ENCODE data around the gene PAIP2B. TPM values are rescaled to one million over a fixed set of nuclear protein-coding genes. Genes with fewer than 3 reads are reported as not detected.
"Not testable (repeated sequence)": the region's sequence is repeated elsewhere in the genome, so short reads cannot be mapped to it uniquely, and the experiment has no call there.

The PAIP2B gene
- total and polyA plus RNA-seq, 2 experiments from 2014 or later = 8.0 to 15.1 TPM

- Histone ChIP-seq H3K36me3 (no peaks in the 10 kb centered on the region), H3K27me3 (no peaks in the 10 kb centered on the region), H3K27ac (no peak overlapping the region), H3K9me3 (ENCODE audit: low read depth) (no peaks in the 10 kb centered on the region), H3K4me3 (no peak overlapping the region), H3K4me1 (ENCODE audit: low read depth) (peaks cover 5% of the 10 kb centered on the region)
- TF ChIP-seq, protein P1, sequence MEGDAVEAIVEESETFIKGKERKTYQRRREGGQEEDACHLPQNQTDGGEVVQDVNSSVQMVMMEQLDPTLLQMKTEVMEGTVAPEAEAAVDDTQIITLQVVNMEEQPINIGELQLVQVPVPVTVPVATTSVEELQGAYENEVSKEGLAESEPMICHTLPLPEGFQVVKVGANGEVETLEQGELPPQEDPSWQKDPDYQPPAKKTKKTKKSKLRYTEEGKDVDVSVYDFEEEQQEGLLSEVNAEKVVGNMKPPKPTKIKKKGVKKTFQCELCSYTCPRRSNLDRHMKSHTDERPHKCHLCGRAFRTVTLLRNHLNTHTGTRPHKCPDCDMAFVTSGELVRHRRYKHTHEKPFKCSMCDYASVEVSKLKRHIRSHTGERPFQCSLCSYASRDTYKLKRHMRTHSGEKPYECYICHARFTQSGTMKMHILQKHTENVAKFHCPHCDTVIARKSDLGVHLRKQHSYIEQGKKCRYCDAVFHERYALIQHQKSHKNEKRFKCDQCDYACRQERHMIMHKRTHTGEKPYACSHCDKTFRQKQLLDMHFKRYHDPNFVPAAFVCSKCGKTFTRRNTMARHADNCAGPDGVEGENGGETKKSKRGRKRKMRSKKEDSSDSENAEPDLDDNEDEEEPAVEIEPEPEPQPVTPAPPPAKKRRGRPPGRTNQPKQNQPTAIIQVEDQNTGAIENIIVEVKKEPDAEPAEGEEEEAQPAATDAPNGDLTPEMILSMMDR (IDR thresholded peaks at IDR 0.05; ENCODE audit: low read depth, low read length) = no peak
- DNase-seq (ENCODE audit: low read depth in 1 of 2, low spot score in 1 of 2) = no peak
Measured at GRCh38 chr2:71181316-71181715, 45.6 kb downstream of the PAIP2B start.

DNA sequence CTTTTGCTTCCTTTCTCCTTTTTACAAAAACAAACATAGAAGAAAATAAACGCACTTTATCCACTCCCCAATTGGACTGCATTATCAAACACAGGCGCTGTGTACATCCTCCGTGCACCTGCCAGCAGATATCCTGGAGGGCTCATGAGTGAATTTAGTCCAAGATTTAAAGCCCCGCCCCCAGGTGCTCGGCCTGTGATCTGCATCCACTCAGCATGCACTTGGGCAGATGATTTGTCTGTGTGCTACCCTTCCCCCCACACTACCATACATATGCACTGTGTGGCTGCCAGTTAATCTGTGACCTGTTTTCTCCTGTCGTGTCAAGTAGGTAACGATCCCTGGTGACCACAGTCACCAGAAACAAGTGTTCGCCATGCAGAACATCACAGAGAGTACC, 48.1 kb downstream of the PAIP2B start:
- not testable (repeated sequence) for H3K27ac ChIP-seq; H3K9me3 ChIP-seq (ENCODE audit: low read depth); H3K36me3 ChIP-seq; H3K4me3 ChIP-seq; H3K4me1 ChIP-seq (ENCODE audit: low read depth); H3K27me3 ChIP-seq; DNase-seq (ENCODE audit: low read depth in 1 of 2, low spot score in 1 of 2)

GRCh38 chr2:71174207-71174606, 52.7 kb downstream of the PAIP2B start:
- DNase-seq (ENCODE audit: low read depth in 1 of 2, low spot score in 1 of 2) = no peak
- Histone ChIP-seq H3K27me3 (no peaks in the 10 kb centered on the region), H3K36me3 (no peaks in the 10 kb centered on the region), H3K9me3 (ENCODE audit: low read depth) (no peaks in the 10 kb centered on the region), H3K4me3 (no peak overlapping the region), H3K4me1 (ENCODE audit: low read depth) (peaks cover 5% of the 10 kb centered on the region), H3K27ac (no peak overlapping the region)
- TF ChIP-seq, protein P1 (IDR thresholded peaks at IDR 0.05; ENCODE audit: low read depth, low read length) = no peak

GRCh38 chr2:71173096-71173495, 53.8 kb downstream of the PAIP2B start:
- Histone ChIP-seq H3K27ac (no peak overlapping the region), H3K36me3 (no peaks in the 10 kb centered on the region), H3K4me1 (ENCODE audit: low read depth) (peaks cover 5% of the 10 kb centered on the region), H3K27me3 (no peaks in the 10 kb centered on the region), H3K9me3 (ENCODE audit: low read depth) (no peaks in the 10 kb centered on the region), H3K4me3 (no peak overlapping the region)
- no peak for DNase-seq (ENCODE audit: low read depth in 1 of 2, low spot score in 1 of 2)
- TF ChIP-seq, protein P1 (IDR thresholded peaks at IDR 0.05; ENCODE audit: low read depth, low read length) = no peak

DNA sequence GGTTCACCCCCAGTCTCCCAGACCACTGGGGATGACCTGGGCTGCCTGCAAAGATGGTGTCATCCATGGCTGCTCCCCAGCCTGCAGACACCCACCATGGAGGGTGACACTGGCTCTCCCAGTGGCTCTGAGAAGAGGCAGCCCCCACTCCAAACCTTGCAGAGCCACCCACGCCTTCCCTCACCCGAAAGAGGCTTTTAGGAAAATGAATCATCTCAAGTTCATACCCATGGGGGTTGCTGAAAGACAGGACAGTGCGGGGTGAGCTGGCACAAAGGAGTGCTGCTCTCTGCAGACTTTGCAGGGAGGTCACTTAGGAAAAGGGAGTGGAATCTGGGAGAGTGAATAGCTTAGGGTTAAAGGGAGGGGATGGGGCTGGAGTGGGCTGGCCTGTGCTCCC, 60.1 kb downstream of the PAIP2B start:
- no peak overlapping the region for H3K27ac ChIP-seq
- H3K27me3 ChIP-seq = no peaks in the 10 kb centered on the region
- no peaks in the 10 kb centered on the region for H3K36me3 ChIP-seq
- DNase-seq (ENCODE audit: low read depth in 1 of 2, low spot score in 1 of 2) = no peak
- TF ChIP-seq, protein P1 (IDR thresholded peaks at IDR 0.05; ENCODE audit: low read depth, low read length) = no peak
- no peaks in the 10 kb centered on the region for H3K4me1 ChIP-seq (ENCODE audit: low read depth)
- H3K4me3 ChIP-seq = no peak overlapping the region
- no peaks in the 10 kb centered on the region for H3K9me3 ChIP-seq (ENCODE audit: low read depth)

- Histone ChIP-seq H3K9me3 (ENCODE audit: low read depth) (no peaks in the 10 kb centered on the region), H3K4me1 (ENCODE audit: low read depth) (no peaks in the 10 kb centered on the region), H3K4me3 (no peak overlapping the region), H3K27ac (no peak overlapping the region), H3K27me3 (no peaks in the 10 kb centered on the region), H3K36me3 (no peaks in the 10 kb centered on the region)
- peak; percentile 50 to 87 for DNase-seq (ENCODE audit: low read depth in 1 of 2, low spot score in 1 of 2)
- TF ChIP-seq, protein P1 (IDR thresholded peaks at IDR 0.05; ENCODE audit: low read depth, low read length) = peak; percentile 68
Measured at GRCh38 chr2:71157124-71157793, 69.6 kb downstream of the PAIP2B start.
